Activated gamma-delta T cell treated with Interleukin-2 at 50 U/mL for 16 hours (primary cell): ENCODE results near the gene NACC2.
"Not testable (repeated sequence)": the region's sequence is repeated elsewhere in the genome, so short reads cannot be mapped to it uniquely, and the experiment has no call there.

ENCODE experiments used
- DNase-seq: peaks from one replicate; pipeline ENCODE4 v3.0.0-alpha.2; 2020

The NACC2 gene

DNA sequence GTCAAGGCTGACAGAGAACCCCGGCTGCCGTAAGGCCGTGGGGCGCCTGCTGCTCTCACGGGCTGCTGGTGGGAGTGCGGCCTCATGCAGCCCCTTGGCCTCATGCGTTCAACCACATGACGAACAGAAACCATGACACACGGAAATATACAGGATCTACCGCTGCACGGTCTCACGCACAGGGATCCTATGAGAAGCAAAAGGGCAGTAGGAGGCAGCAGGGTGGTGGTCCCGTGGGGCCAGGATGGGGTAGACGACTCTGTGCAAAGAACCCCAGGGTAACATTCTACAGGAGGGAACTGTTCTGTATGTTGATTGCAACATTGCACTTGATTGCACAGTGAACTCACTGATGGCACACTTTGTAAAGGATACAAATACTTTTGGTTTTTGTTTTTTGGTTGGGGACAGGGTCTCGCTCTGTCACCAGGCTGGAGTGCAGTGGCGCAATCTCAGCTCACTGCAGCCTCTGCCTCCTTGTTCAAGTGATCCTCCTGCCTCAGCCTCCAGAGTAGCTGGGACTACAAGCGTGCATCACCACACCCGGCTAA, 51.6 kb downstream of the NACC2 start:
- no peak for DNase-seq

- DNase-seq: no peak
Measured at GRCh38 chr9:136042541-136042940, 52.5 kb downstream of the NACC2 start.

- DNase-seq: not testable (repeated sequence)
Measured at GRCh38 chr9:136040848-136041247, 54.2 kb downstream of the NACC2 start.

DNA sequence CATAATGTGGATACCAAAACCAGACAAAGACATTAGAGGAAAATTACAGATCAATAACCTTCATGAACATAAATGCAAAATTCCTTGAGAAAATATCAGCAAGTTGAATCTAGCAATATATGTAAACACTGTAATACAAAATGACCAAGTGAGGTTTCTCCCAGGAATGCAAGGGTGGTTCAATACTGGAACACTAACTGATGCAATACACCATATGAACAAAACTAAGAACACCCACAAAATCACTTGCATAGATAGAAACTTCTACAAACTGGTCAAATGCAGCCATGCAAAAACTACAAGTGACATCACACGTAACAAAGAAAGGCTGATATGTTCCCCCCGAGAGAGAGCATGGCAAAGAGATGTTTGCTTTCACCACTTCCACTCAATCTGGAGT, 55.6 kb downstream of the NACC2 start:
- no peak for DNase-seq

DNA sequence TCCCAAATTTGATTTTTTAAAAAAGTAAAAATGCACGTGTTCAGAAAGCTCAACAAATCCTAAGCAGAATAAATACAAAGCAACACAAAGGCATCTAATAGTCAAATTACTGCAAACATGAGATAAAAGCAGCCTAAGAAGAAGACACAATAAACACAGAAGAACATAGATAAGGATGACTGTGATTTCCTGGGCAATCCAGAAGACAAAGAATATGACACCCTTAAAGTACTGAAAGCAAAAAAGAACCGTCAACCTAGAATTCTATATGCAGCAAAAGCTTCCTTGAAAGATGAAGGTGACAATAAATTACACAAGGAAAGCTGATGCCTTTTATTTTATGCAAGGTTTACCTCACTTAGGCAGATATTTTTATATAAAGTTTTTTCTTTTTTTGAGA, 58.2 kb downstream of the NACC2 start:
- no peak for DNase-seq

DNA sequence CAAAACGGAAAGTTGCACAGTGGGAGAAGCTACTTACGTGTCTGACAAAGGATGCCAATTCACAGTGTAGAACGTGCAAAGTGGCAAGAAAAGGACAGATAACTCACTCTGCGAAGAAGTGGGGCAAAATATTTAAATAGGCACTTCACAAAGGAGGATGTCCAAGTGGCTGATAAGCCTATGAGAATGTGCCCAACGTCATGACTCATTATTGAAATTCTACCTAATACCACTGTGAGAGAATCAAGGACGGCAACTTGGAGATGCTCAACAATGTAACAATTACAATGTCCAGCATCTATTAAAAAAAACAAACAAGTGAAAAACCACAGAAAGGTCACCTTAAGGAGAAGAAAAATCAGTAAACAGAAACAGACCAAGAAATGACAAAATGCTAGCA, 59.0 kb downstream of the NACC2 start:
- DNase-seq: no peak

DNA sequence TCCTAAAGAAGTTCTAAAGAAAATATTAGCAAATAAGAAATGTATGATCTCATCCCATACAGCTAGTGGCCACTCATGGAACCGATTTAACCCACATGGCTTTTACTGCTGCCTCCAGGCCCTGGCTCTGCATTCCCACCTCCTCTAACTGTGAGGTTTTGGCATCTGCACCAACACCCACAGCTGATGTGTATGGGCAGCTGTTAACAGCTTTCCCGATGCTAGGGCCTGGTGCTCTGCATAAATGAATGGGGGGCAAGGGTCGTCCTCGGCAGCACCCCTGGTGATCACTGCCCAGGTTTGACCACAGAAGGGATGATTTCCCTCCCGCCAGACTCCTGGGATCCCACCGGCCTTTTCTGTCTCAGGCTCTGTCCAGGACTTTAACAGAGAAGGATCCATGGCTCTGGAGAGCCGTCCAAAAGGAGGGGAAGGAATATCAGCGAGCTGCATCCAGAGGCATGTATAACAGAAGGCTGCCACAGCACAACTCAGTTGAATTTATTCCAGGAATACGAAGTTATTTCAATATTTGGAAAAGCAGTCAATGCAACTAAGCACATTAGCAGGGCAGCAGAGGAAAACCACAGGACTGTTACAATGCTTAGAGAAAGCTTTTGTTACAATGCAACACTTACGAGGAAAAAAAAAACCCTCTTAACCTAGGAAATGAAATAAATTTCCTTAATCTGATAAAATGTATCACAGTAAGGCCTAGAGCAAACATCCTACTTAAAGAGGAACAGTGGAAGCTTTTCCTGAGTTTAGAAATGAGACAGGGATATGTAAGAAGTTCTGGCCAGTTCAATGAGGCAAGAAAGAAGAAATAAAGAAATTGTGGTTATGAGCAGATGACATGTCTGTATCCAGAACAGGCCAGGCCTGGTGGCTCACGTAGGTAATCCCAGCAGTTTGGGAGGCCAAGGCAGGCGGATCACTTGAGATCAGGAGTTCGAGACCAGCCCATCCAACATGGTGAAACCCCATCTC, 63.1 kb downstream of the NACC2 start:
- no peak for DNase-seq

GRCh38 chr9:136031094-136031493, 64.0 kb downstream of the NACC2 start:
- DNase-seq: no peak

GRCh38 chr9:136029556-136029955, 65.5 kb downstream of the NACC2 start:
- no peak for DNase-seq

DNA sequence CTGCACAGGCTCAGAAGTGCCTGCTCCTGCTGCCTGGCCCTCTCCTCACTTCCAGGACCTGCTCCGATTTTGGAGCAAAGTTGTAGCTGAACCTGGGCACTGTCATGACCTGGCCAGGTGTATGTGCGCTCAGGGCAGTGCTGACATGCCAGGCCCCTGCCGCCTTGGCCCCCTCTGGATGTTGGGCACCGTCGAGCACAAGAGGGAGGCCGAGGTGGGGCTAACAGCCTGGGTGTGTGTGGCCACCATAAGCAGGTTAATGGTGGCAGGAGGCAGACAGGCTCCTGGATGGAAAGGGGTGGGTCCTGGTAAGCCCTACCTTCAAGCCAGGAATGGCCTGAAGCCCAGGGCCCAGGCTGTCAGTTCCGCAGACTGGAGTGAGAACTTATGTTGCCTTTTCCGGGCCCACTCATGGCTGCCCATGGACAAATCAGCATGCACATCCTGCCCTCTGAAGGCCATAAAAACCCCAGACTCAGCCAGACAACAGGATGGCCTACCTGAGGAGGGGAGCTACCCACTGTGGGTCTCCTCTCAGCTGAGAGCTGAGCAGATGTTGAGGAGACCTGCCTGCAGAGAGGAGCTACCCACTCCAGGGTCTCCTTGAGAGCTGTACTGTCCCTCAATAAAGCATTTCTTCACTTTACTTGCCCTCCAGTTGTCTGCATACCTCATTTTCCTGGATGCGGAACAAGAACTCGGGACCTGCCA, 66.2 kb downstream of the NACC2 start:
- no peak for DNase-seq

GRCh38 chr9:136026943-136027289, 68.2 kb downstream of the NACC2 start:
- not testable (repeated sequence) for DNase-seq

DNA sequence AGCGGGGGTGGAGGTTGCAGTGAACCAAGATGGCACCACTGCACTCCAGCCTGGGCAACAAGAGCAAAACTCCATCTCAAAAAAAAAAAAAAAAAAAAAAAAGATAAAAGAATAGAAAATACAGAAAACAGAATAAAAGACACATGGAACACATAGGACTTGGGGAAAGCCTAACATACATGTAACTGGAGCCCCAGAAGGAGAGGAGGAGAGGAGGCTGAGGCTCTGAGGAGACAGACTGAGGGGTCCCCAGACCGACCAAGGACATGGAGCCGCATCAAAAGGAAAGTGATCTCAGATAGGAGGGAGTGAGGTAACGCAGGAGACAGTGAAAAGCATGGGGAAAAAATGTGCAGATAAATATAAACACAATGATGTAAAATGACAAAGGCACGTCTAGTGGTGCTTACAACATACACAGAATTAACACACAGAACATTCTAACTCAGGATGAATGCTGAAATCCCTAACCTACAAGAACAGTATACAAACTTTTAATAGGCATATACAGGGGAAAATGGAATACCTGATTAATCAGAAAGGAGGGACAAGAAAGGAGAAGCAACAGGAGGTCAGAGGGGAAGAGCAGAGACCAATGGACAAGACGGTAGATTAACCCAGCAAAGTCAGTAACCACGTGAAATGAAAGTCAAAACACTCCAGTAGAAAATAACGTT, 68.7 kb downstream of the NACC2 start:
- DNase-seq: no peak

GRCh38 chr9:136025481-136025880, 69.6 kb downstream of the NACC2 start:
- no peak for DNase-seq

DNA sequence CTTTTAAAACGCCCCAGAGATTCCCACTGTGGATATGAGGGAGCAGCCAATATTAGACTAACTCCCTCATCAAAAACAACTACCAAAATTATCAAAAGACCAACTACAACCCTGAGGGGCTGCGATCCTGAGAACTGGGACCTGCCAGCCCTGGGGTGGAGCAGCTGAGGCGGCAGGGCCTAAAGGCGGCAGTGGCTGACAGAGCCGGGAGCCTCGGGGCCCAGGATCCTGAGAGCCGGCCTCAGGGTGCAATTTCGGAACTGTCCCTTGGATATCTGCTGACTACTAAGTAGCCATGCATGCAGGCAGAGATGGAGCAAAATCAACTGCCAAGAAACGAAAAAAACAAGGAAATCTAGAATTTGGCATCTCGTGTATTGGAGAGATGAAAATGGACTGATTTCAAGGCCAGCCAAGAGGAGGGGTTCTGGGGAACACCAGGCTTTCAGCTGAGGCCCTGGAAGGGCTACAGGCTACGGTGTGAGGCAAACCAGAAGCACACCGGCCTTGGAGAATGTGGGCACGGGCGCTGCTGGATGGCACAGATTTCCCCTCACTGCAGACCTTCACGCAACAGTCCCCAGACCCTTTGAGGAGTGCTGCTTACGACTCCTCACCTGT, 70.3 kb downstream of the NACC2 start:
- no peak for DNase-seq

- no peak for DNase-seq
Measured at GRCh38 chr9:136024286-136024685, 70.8 kb downstream of the NACC2 start.

DNA sequence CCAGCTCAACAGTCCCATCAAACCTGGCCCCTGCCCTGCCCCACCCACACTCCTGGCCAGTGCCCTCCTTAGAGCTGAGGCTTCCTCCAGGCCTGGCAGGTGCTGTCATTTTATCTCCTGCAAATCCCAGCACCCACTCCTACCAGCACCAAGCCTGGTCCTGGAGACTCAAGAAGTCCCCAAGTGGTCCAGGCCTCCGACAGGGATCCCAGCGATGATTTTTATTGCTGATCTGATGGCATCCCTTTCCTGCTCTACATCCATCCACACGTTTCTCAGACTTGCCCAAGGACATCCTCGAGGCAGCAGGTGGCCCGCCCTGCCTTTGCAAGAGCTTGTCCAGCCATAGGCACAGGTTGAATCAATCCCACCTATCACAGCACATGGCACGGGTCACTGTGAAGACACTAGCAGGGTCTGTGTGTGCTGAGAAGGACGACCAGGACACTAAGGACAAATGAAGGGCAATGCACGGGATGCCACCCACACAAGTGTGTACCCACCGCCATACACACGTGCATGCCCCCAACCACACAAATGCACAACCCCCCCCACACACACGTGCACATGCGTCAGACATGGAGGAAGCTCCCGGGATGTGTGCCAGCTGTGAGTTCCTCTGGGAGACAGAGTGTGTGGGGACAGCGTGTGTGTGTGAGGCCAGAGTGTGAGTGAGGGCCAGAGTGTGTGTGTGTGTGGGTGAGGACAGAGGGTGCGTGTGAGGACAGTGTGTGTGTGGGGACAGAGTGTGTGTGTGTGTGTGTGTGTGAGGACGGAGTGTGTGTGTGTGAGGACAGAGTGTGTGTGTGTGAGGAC, 71.5 kb downstream of the NACC2 start:
- DNase-seq: no peak

DNA sequence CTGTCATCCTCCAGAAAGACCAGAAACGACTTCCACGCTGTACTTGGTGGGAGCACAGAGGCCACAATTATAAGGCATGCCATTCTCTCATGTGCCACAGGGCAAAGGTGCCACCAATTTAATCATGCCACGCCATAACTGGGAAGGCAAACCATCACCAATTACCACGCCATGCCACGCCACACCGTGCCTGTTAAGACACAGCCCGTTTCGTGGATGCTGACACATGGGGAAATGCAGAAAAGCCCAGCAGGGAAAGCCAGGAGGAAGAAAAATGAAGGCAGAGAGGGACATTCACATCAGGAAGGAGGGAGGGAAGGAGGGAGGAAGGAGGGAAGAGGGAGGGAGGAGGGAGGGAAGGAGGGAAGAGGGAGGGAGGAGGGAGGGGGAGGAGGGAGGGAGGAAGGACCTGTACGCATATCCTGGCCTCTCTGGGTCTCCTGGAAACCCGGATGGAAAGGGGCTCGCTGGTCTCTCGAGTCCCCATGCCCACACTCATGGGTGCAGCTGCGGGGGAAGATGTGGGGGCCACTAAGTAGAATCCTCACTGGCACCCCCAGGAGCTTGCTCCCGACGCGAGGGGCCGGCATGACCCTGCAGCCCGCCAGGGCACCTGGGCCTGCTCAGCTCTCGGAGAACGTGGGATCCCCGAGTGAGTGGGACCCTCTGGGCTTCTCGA, 72.2 kb downstream of the NACC2 start:
- no peak for DNase-seq

GRCh38 chr9:136021872-136022681, 73.0 kb downstream of the NACC2 start:
- DNase-seq: no peak

DNA sequence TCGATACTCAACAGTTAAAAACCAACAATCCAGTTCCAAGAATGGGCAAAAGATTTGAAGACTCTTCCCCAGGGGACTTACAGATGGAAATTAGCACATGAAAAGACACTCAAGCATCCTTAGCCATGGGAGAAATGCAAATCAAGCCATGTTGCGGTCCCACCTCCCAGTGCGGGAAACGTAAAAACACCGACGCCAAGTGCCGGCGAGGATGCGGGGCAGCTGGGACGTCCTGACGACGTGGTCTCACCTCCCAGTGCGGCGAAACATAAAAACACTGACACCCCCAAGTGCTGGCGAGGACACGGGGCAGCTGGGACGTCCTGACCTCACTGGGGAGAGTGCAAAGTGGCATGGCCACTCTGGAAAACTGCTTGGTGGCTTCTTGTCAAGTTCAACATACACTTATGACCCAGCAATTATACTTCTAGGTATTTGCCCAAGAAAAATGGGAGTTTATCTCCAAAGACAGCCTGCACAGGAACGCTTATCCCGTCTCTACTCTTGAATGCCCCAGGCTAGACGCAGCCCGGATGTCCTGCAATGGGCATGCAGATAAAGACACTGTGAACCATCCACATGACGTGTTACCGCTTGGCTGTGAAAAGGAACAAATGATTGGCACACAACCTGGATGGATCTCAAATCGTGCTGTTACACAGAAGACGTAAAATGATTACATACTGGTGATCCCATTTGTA, 73.8 kb downstream of the NACC2 start:
- DNase-seq: no peak

- no peak for DNase-seq
Measured at GRCh38 chr9:136020671-136021070, 74.4 kb downstream of the NACC2 start.
